Fibroblast of lung (primary cell): ENCODE measurements around the gene MOSPD3. TPM values are rescaled to one million over a fixed set of nuclear protein-coding genes. Genes with fewer than 3 reads are reported as not detected.

Source experiments
- DNase-seq, 2 donors: peaks; one replicate each; pipeline versions ENCODE4 v3.0.0 to v3.0.0-alpha.2; 2010; ENCODE audit warnings: low read depth in 2 of 2
- H2AFZ ChIP-seq: 2 replicates; pipeline ENCODE4 v1.5.1; 2012; ENCODE audit warnings: low read length, control low read depth, inconsistent platforms
- H3K27ac ChIP-seq: 2 replicates; pipeline ENCODE4 v1.5.1; 2011; ENCODE audit warnings: low read length, control low read depth; ENCODE audit not compliant: insufficient read depth
- H3K27me3 ChIP-seq: 2 replicates; pipeline ENCODE4 v1.5.1; 2011; ENCODE audit warnings: mild to moderate bottlenecking, low read length; ENCODE audit not compliant: control insufficient read depth, insufficient read depth
- H3K36me3 ChIP-seq: 2 replicates; pipeline ENCODE4 v1.5.1; 2011; ENCODE audit warnings: low read length; ENCODE audit not compliant: control insufficient read depth, insufficient read depth
- H3K4me1 ChIP-seq: 2 replicates; pipeline ENCODE4 v1.5.1; 2011; ENCODE audit warnings: low read length; ENCODE audit not compliant: control insufficient read depth, insufficient read depth; ENCODE audit errors: extremely low read depth
- H3K4me2 ChIP-seq: 2 replicates; pipeline ENCODE4 v1.5.1; 2011; ENCODE audit warnings: low read length, control low read depth; ENCODE audit not compliant: insufficient read depth; ENCODE audit errors: extremely low read depth
- H3K4me3 ChIP-seq, 4 experiments: fragments of 200-600 bp in 1 of 4; sonication (generic) in 1 of 4; replicated peaks in 1 of 4; 2 replicates each; pipeline ENCODE4 v1.5.1; 2011 to 2016; ENCODE audit warnings: low read length in 4 of 4, low read depth in 3 of 4, mild to moderate bottlenecking in 3 of 4, control low read depth in 2 of 4, inconsistent platforms in 1 of 4, mixed read lengths in 1 of 4; ENCODE audit not compliant: insufficient read depth in 1 of 4; ENCODE audit errors: control extremely low read depth in 1 of 4
- H3K79me2 ChIP-seq: 2 replicates; pipeline ENCODE4 v1.5.1; 2012; ENCODE audit warnings: mild to moderate bottlenecking, low read length, inconsistent platforms; ENCODE audit not compliant: control insufficient read depth, insufficient read depth
- H3K9ac ChIP-seq: 2 replicates; pipeline ENCODE4 v1.5.1; 2011; ENCODE audit warnings: mild to moderate bottlenecking, low read length, control low read depth; ENCODE audit not compliant: insufficient read depth
- H3K9me3 ChIP-seq: 2 replicates; pipeline ENCODE4 v1.5.1; 2012; ENCODE audit warnings: low read depth, low read length; ENCODE audit not compliant: control insufficient read depth, insufficient read depth
- H4K20me1 ChIP-seq: 2 replicates; pipeline ENCODE4 v1.5.1; 2011; ENCODE audit warnings: low read length; ENCODE audit not compliant: control insufficient read depth, insufficient read depth; ENCODE audit errors: extremely low read depth
- CTCF ChIP-seq, 2 donors: IDR thresholded peaks in 1 of 2; conservative IDR thresholded peaks in 1 of 2; 1 replicate in 1 of 2; 2 replicates in 1 of 2; pipeline ENCODE4 v1.5.1; 2011 to 2012; ENCODE audit warnings: low read length in 2 of 2, control low read depth in 1 of 2, inconsistent platforms in 1 of 2, low read depth in 1 of 2, mild to moderate bottlenecking in 1 of 2
- EZH2 ChIP-seq: IDR thresholded peaks from 2 replicates; pipeline ENCODE4 v1.5.1; 2012; ENCODE audit warnings: low read length, control low read depth, mild to moderate bottlenecking; ENCODE audit errors: missing control alignments
- polyA plus RNA-seq, 2 donors: library from polyadenylated mRNA; depleted of rRNA in 1 of 2; stranded (reverse) in 1 of 2; unstranded in 1 of 2; fragments of >200 nt; gene quantifications; 2 replicates each; pipeline ENCODE4 v1.2.1, GENCODE V29; 2011 to 2012; ENCODE audit warnings: missing spikeins in 1 of 2
- total RNA-seq: library from RNA; depleted of rRNA; stranded (reverse); fragments of >200 nt; gene quantifications from 2 replicates; pipeline ENCODE4 v1.2.1, GENCODE V29; 2014

The MOSPD3 gene
- total and polyA plus RNA-seq, 2 donors (not counting 1 experiment from before 2014, with no cell fraction given), result 5.9 to 12.8 TPM

- Histone ChIP-seq H3K9me3 (no peaks in the 10 kb centered on the region), H3K4me1 (no peaks in the 10 kb centered on the region), H3K36me3 (no peaks in the 10 kb centered on the region), H3K27ac (no peak overlapping the region), H3K27me3 (no peaks in the 10 kb centered on the region), H3K79me2 (no peaks in the 10 kb centered on the region), H3K4me2 (no peak overlapping the region), H3K4me3 (no peak overlapping the region), H3K9ac (no peak overlapping the region), H4K20me1 (no peaks in the 10 kb centered on the region), H2AFZ (no peak overlapping the region)
- no peak for TF ChIP-seq EZH2
- no peak for TF ChIP-seq CTCF (conservative IDR thresholded peaks at IDR 0.05 in 1 of 2, IDR thresholded peaks at IDR 0.05 in 1 of 2; ENCODE audit: low read depth in 1 of 2, low read length in 2 of 2)
- no peak for DNase-seq
Measured at GRCh38 chr7:100640517-100641440, 28.4 kb downstream of the MOSPD3 start.

GRCh38 chr7:100641463-100641859 is 29.1 kb downstream of the MOSPD3 start, which contains the start of gene TFR2:
TSS of gene TFR2 (minus strand) at chr7:100641552. CDS start at chr7:100641509, 43 bp downstream.
- no peaks in the 10 kb centered on the region for H3K4me1 ChIP-seq
- H3K9ac ChIP-seq, result no peak within 1 kb of the TSS
- no peaks in the 10 kb centered on the region for H4K20me1 ChIP-seq
- H3K4me3 ChIP-seq, result no peak within 1 kb of the TSS
- DNase-seq, result no peak
- no peaks in the 10 kb centered on the region for H3K79me2 ChIP-seq
- H3K36me3 ChIP-seq, result no peaks in the 10 kb centered on the region
- H3K4me2 ChIP-seq, result no peak within 1 kb of the TSS
- no peaks in the 10 kb centered on the region for H3K9me3 ChIP-seq
- H3K27ac ChIP-seq, result no peak within 1 kb of the TSS
- no peaks in the 10 kb centered on the region for H3K27me3 ChIP-seq
- H2AFZ ChIP-seq, result no peak within 1 kb of the TSS
- TF ChIP-seq CTCF (conservative IDR thresholded peaks at IDR 0.05 in 1 of 2, IDR thresholded peaks at IDR 0.05 in 1 of 2; ENCODE audit: low read depth in 1 of 2, low read length in 2 of 2) (no peak), EZH2 (no peak)

- no peak for DNase-seq
- H3K4me2 ChIP-seq, result no peak overlapping the region
- H3K9ac ChIP-seq, result no peak overlapping the region
- no peaks in the 10 kb centered on the region for H3K4me1 ChIP-seq
- H3K79me2 ChIP-seq, result no peaks in the 10 kb centered on the region
- TF ChIP-seq CTCF (conservative IDR thresholded peaks at IDR 0.05 in 1 of 2, IDR thresholded peaks at IDR 0.05 in 1 of 2; ENCODE audit: low read depth in 1 of 2, low read length in 2 of 2) (no peak), EZH2 (no peak)
- no peak overlapping the region for H3K27ac ChIP-seq
- H4K20me1 ChIP-seq, result no peaks in the 10 kb centered on the region
- H3K9me3 ChIP-seq, result no peaks in the 10 kb centered on the region
- no peak overlapping the region for H2AFZ ChIP-seq
- H3K36me3 ChIP-seq, result no peaks in the 10 kb centered on the region
- no peak overlapping the region for H3K4me3 ChIP-seq
- H3K27me3 ChIP-seq, result no peaks in the 10 kb centered on the region
Measured at GRCh38 chr7:100641860-100642533, 29.7 kb downstream of the MOSPD3 start.
